Smooth muscle cell of the brain vasculature (primary cell): Measurements from ENCODE around the gene PTGFRN.
"Not testable (repeated sequence)": the region's sequence is repeated elsewhere in the genome, so short reads cannot be mapped to it uniquely, and the experiment has no call there.

Experiments used
- DNase-seq: peaks from one replicate; pipeline ENCODE4 v3.0.0-alpha.2; 2012; ENCODE audit warnings: low read depth, low spot score

PTGFRN gene

GRCh38 chr1:116909512-116910378 lies at the start of gene PTGFRN:
Gene PTGFRN, plus strand, starts transcription at chr1:116909916. Its CDS starts 288 bp downstream, at chr1:116910204.
- peak; percentile 12 for DNase-seq

- not testable (repeated sequence) for DNase-seq
Observed at GRCh38 chr1:116860167-116860566, 49.5 kb upstream of the PTGFRN start.

- no peak for DNase-seq
Observed at GRCh38 chr1:116861137-116861536, 48.6 kb upstream of the PTGFRN start.

GRCh38 chr1:116863031-116863430 lies 46.7 kb upstream of the PTGFRN start:
- not testable (repeated sequence) for DNase-seq

- not testable (repeated sequence) for DNase-seq
Observed at GRCh38 chr1:116866478-116866877, 43.2 kb upstream of the PTGFRN start.

- no peak for DNase-seq
Observed at GRCh38 chr1:116868385-116868784, 41.3 kb upstream of the PTGFRN start.

GRCh38 chr1:116869611-116870010 lies 40.1 kb upstream of the PTGFRN start:
- DNase-seq: no peak

- no peak for DNase-seq
Observed at GRCh38 chr1:116870300-116870699, 39.4 kb upstream of the PTGFRN start.

GRCh38 chr1:116871779-116872146 lies 38.0 kb upstream of the PTGFRN start:
- no peak for DNase-seq

GRCh38 chr1:116873680-116874271 lies 35.9 kb upstream of the PTGFRN start:
- no peak for DNase-seq

- DNase-seq: no peak
Observed at GRCh38 chr1:116874733-116875249, 34.9 kb upstream of the PTGFRN start.

GRCh38 chr1:116875391-116875790 lies 34.3 kb upstream of the PTGFRN start:
- DNase-seq: no peak

- DNase-seq: not testable (repeated sequence)
Observed at GRCh38 chr1:116875946-116876345, 33.8 kb upstream of the PTGFRN start.

- no peak for DNase-seq
Observed at GRCh38 chr1:116877141-116877818, 32.4 kb upstream of the PTGFRN start.

- no peak for DNase-seq
Observed at GRCh38 chr1:116878804-116879477, 30.8 kb upstream of the PTGFRN start.

- no peak for DNase-seq
Observed at GRCh38 chr1:116879478-116880133, 30.1 kb upstream of the PTGFRN start.

GRCh38 chr1:116880917-116881316 lies 28.8 kb upstream of the PTGFRN start:
- DNase-seq: no peak

GRCh38 chr1:116881879-116882520 lies 27.7 kb upstream of the PTGFRN start:
- no peak for DNase-seq

GRCh38 chr1:116882866-116883265 lies 26.9 kb upstream of the PTGFRN start:
- no peak for DNase-seq

- no peak for DNase-seq
Observed at GRCh38 chr1:116886291-116886878, 23.3 kb upstream of the PTGFRN start.
